Activated T-helper 2 cell treated with anti-CD3 and anti-CD28 coated beads, Interferon-gamma antibody, Interleukin-2, Interleukin-4, amounts not matched to agents 10 μg/mL and 5 μg/mL and 100 μg/mL, durations not matched to agents 14 hours and 24 hours and 36 hours (primary cell): Measurements from ENCODE around the gene PIP. TPM values are rescaled to one million over a fixed set of nuclear protein-coding genes. Genes with fewer than 3 reads are reported as not detected.

Experiments
- DNase-seq: peaks from one replicate; pipeline ENCODE4 v3.0.0; 2021; ENCODE audit warnings: low spot score
- H3K27ac Mint-ChIP-seq: one replicate; pipeline ENCODE4 v1.8.0; 2021; ENCODE audit warnings: mixed read lengths
- H3K27me3 Mint-ChIP-seq: one replicate; pipeline ENCODE4 v1.8.0; 2021; ENCODE audit warnings: low read depth, mixed read lengths
- H3K36me3 Mint-ChIP-seq: one replicate; pipeline ENCODE4 v1.8.0; 2021; ENCODE audit warnings: low read depth, mixed read lengths
- H3K4me1 Mint-ChIP-seq: one replicate; pipeline ENCODE4 v1.8.0; 2021; ENCODE audit warnings: low read depth, mixed read lengths
- H3K4me3 Mint-ChIP-seq: one replicate; pipeline ENCODE4 v1.8.0; 2021; ENCODE audit warnings: low read depth, mild to moderate bottlenecking, moderate library complexity, mixed read lengths
- H3K9me3 Mint-ChIP-seq: one replicate; pipeline ENCODE4 v1.8.0; 2021; ENCODE audit warnings: mixed read lengths
- intact Hi-C: fragments of 100-400 bp; cut with micrococcal nuclease; formaldehyde crosslinking; loops from one replicate; pipeline ENCODE4 v1.15.1; 2023
- total RNA-seq: library from RNA; stranded (reverse); gene quantifications from 2 replicates; pipeline ENCODE4 v1.2.3, GENCODE V29; 2022

Gene PIP
- total RNA-seq, 1 donor from 2014 or later = not detected

DNA sequence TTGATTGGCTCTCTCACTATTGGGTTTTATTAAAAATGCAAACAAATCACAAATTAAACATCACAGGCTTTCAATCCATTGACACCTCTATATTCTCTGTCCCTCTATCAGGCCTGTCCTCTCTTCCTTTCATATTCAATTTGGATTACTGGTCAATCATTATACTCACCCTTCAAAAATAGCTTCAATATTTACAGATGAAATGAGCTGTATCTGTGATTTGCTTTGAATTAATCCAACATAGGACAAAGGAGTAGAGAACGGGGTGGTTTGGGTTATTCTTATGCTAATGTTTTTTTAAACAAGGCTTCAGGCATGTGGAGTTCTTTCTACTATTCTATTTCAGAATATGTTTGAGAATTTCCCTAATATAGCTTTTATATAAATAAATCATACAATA lies 53.7 kb downstream of the PIP start:
- Mint-ChIP-seq H3K4me1 (no peaks in the 10 kb centered on the region), H3K36me3 (no peaks in the 10 kb centered on the region), H3K27ac (no peak overlapping the region), H3K4me3 (no peak overlapping the region), H3K27me3 (peaks cover 9% of the 10 kb centered on the region), H3K9me3 (no peaks in the 10 kb centered on the region)
- no peak for DNase-seq
- intact Hi-C loops = no loop called here

DNA sequence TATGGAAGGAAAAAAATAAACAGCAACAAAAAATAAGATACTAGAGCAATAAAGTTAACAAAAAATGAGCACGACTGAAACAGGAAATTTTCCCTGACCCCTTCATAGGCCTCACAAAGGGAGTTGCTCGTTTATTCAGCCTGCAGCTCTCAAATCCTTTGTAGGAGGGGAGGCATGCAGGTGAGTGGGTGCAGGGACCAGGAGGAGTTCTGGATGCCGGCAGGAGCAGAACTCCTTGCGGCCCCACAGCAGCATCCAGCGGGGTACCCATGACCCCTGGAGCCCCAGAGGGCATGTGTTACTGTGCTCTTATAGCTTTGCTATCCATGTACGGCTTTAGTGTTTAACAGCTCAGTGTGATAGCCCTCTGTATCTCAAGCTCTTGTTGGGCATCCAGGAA lies 57.1 kb downstream of the PIP start:
- Mint-ChIP-seq H3K4me3 (no peak overlapping the region), H3K27me3 (peaks cover 9% of the 10 kb centered on the region), H3K9me3 (no peaks in the 10 kb centered on the region), H3K27ac (no peak overlapping the region), H3K36me3 (no peaks in the 10 kb centered on the region), H3K4me1 (no peaks in the 10 kb centered on the region)
- intact Hi-C loops = no loop called here
- no peak for DNase-seq

Other genes with a start within 250 kb of the PIP start
- gene TRPV6, start 246.3 kb upstream of the PIP start, total RNA-seq = 0.07 TPM in 1 of 2 replicates, not detected in the other
- not detected in 2 replicates for gene TRPV5, start 198.3 kb upstream of the PIP start, total RNA-seq
- not detected in 2 replicates for gene LLCFC1, start 192.6 kb upstream of the PIP start, total RNA-seq
- gene KEL, start 169.7 kb upstream of the PIP start, total RNA-seq = 0.78 and 0.96 TPM in 2 replicates
- 0.30 TPM in 1 of 2 replicates, not detected in the other for gene OR9A2, start 104.9 kb upstream of the PIP start, total RNA-seq
- not detected in 2 replicates for gene OR6V1, start 79.7 kb upstream of the PIP start, total RNA-seq
- gene TAS2R39, start 51.3 kb downstream of the PIP start, total RNA-seq = not detected in 2 replicates
- gene TAS2R40, start 90.0 kb downstream of the PIP start, total RNA-seq = not detected in 2 replicates
- 166 and 168 TPM in 2 replicates for gene GSTK1, start 131.4 kb downstream of the PIP start, total RNA-seq
- 0.75 and 1.1 TPM in 2 replicates for gene TMEM139, start 152.9 kb downstream of the PIP start, total RNA-seq
- gene CASP2, start 156.3 kb downstream of the PIP start, total RNA-seq = 116 and 122 TPM in 2 replicates
- not detected in 2 replicates for gene CLCN1, start 184.0 kb downstream of the PIP start, total RNA-seq
- gene FAM131B, start 230.6 kb downstream of the PIP start, total RNA-seq = 1.3 and 2.0 TPM in 2 replicates
- 114 and 115 TPM in 2 replicates for gene ZYX, start 249.3 kb downstream of the PIP start, total RNA-seq